Ishikawa (cell line): Measurements from ENCODE around the gene PSTPIP1.

ENCODE experiments used
- CEBPB ChIP-seq: IDR thresholded peaks from 2 replicates; pipeline ENCODE4 v1.6.1; 2012
- CREB1 ChIP-seq: IDR thresholded peaks from 2 replicates; pipeline ENCODE4 v1.6.1; 2012; ENCODE audit warnings: low read depth
- TAF1 ChIP-seq: IDR thresholded peaks from 2 replicates; pipeline ENCODE4 v1.6.1; 2012; ENCODE audit warnings: low read depth, mild to moderate bottlenecking
- YY1 ChIP-seq: IDR thresholded peaks from 2 replicates; pipeline ENCODE4 v1.6.1; 2012; ENCODE audit warnings: low read depth

GRCh38 chr15:77027111-77027696 lies 32.3 kb downstream of the PSTPIP1 start:
- no peak for TF ChIP-seq TAF1
- TF ChIP-seq CREB1, result no peak
- TF ChIP-seq YY1, result no peak
- TF ChIP-seq CEBPB, result no peak
